Subcutaneous adipose tissue (tissue), 4 donors: Measurements from ENCODE around the gene EPS15. TPM values are rescaled to one million over a fixed set of nuclear protein-coding genes. Genes with fewer than 3 reads are reported as not detected.

Source experiments
- CTCF ChIP-seq: fragments of 450-650 bp; IDR thresholded peaks from one replicate; pipeline ENCODE4 v1.5.1; 2016; ENCODE audit warnings: low read depth, mild to moderate bottlenecking, control low read depth, antibody characterized with exemption, moderate library complexity
- total RNA-seq, 4 donors: library from RNA; depleted of rRNA; stranded (reverse); fragments of >200 nt; gene quantifications; one replicate each; pipeline ENCODE4 v1.1.0, GENCODE V29; 2016

The EPS15 gene
- total RNA-seq, 4 donors from 2014 or later: 135 to 148 (median 145) TPM

- no peak for TF ChIP-seq CTCF
Observed at GRCh38 chr1:51517361-51518032, 1.6 kb downstream of the EPS15 start.

GRCh38 chr1:51516649-51517158 is 2.4 kb downstream of the EPS15 start:
- TF ChIP-seq CTCF: no peak

GRCh38 chr1:51515982-51516648 is 3.0 kb downstream of the EPS15 start:
- no peak for TF ChIP-seq CTCF

- no peak for TF ChIP-seq CTCF
Observed at GRCh38 chr1:51515312-51515960, 3.6 kb downstream of the EPS15 start.

DNA sequence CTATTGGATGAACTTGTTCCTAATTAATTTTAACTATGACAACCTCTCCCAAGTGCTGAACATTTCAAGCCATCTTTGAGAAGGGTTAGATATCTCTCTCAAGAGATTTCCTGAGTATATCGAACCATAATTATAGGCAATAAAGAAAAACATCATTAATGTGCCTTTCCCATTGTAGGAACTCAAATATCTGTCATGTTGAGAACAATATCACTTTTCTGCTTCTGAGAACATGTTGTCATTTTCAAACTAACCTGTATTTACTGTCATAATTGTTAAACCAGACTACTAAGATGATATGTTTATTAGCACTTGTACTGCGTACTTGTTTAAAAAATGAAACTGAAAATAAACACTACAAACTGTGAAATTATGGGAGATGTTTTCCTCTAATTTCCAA is 4.3 kb downstream of the EPS15 start:
- TF ChIP-seq CTCF: no peak

GRCh38 chr1:51512606-51513005 is 6.5 kb downstream of the EPS15 start:
- no peak for TF ChIP-seq CTCF

DNA sequence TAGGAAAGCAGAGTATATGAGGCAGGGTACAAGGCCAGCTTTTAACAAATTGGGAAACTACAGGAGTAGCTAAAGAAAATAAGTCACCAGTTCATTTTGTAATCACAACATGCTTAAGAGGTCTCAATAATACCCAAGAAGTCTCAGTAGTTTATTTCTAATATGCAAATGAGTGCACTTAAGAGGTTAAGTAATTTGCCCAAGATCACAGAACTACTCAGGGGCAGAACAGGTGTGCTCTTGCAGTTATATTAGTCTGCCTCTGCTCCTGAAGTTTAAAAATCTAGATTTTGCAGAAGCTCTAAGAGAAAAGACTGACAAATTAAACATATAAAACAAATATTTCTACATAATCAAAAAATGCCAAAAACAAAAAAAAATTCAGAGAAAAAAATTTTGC is 6.9 kb downstream of the EPS15 start:
- no peak for TF ChIP-seq CTCF
